Effector CD8-positive, alpha-beta T cell (primary cell): Measurements from ENCODE around the gene SOX6.
"Not testable (repeated sequence)": the region's sequence is repeated elsewhere in the genome, so short reads cannot be mapped to it uniquely, and the experiment has no call there.

Source experiments
- DNase-seq: peaks from one replicate; lab custom pipeline; 2025; lab: John Stamatoyannopoulos, UW
- total RNA-seq, 4 experiments: gene quantifications; one replicate each; lab custom pipeline; 2026; lab: John Stamatoyannopoulos, UW

The SOX6 gene
- total RNA-seq = 0 to 0.73 (median 0.55) reads per million in 4 experiments

DNA sequence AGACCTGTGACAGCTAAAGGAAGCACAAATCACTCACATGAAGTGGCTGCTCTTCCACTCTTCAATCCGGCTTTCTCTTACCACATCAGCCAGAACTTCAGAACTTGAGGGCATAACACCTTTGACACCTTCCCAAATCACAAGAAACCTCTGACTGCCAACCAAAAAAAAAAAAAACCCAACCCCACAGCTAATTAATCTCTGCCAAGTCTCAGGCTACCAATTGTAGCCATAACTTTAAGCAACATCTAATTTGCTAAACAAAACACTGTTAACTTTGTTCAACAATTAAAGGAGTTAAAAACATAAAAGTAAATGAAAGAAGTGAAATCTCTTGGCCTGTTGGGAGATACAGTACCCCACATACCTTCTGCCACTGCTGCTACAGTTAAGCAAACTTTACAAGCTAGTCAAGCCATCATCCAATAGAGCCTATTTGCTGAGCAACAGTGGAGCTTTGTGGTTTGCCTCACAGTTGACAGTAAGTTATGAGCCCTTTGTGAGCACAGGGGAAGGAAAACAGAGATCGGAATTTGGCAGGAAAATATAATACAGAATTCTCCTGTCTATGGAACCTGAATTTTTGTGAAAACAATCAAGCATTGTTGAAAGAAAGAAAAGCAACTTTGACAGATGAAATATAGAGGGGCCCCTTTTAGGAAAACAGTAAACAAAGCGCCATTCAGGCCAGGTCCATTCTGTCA is at the start of gene SOX6:
TSS of gene SOX6 (minus strand) at position 490 of the 704 bp plus-strand sequence. CDS start 15,298 bp downstream, outside the sequence.
- DNase-seq = no peak

DNA sequence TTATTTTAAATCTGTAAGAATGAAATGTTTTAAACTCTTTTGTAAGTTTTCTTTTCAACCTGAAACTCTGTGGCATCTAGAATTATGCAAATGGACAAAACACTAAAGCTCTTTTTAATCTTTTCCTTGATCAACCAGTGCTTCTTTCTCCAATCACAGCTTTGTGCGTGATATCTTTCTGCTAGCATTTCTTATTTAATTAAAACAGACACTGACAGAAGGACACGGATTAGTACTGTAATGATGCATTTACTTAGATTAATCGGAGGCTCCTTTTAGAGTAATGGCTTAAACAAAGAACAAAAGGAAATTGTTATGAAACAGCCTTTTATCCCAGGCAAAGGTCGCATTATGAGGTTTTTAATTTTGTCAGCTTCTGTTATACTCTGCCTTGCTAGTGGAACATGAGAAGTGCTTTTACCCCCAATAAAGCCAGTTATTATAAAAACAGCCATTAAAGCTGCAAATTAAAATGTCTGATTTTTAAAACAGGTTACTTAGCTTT is 48.5 kb upstream of the SOX6 start:
- DNase-seq = no peak

DNA sequence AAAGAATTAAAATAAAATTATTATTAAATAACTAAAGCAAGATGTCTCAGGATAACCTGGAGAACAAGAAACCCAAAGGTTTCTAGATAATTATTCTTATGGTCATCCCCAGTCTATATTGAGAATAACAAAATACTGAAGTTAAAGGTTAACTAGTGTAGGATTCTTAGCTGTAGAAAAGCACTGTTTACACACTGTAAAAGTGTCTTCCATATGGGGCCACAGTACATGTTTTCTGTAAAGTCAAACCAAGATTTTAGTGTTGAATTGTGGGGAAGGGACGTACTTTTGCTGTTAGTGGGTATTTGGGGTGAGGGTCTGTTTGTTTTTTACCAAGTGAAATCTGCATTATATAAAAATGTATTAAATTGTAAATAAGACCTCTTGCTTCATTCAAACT is 47.5 kb upstream of the SOX6 start:
- no peak for DNase-seq

DNA sequence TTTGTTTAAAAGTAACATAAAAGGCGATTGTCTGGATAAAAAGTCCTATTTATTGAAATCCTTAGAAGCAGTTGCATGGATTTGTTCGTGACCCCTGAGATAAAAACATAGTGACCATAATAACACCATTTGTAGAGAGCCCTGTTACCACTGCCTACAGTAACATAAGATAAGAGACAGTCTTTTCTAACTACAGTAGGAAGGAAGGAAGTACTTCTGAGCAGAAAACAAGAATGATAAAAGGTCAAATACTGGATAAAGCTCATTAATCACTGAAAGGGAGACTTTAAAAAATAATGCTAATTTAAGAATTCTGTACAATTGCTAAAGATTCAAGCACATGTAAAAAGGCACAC is 47.1 kb upstream of the SOX6 start:
- no peak for DNase-seq

- DNase-seq = no peak
Measured at GRCh38 chr11:16402654-16403447, 46.5 kb upstream of the SOX6 start.

DNA sequence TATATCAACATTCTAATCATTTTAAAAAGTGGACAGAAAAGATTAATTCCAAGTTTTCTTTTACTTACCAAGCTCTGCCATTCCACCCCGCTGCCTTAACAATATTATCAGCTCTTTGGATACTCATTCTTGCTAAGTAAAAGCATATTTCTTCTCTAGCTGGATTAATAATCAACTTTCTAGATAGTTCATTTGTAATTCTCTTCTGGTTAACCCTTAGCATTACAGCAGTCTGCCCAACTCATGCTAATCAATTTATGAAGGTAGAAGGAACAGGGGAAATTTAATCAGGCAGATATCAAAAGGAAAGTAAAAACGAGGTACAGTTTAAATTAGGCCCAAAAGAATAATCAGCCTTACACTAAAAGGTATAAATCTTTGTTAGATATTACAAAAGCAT is 41.0 kb upstream of the SOX6 start:
- no peak for DNase-seq

GRCh38 chr11:16395601-16396000 is 39.3 kb upstream of the SOX6 start:
- DNase-seq = no peak

DNA sequence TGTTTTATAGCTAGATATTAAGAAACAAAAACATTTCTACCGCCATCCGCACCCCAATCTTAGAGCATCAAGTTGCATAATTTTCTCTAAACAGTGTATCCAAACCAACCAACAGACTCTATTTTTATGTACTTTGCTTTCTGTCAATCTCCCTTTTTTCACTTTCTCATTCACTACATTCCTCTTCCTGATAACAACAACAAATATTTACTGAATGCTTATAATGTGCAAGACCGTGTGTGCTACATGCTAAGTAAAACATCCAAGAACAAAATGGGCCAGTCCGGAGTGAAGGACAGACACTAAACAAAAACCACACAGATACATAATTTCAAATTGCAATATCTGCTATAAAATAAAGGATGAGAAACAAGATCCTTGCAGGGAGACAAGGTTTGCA is 38.6 kb upstream of the SOX6 start:
- DNase-seq = no peak

DNA sequence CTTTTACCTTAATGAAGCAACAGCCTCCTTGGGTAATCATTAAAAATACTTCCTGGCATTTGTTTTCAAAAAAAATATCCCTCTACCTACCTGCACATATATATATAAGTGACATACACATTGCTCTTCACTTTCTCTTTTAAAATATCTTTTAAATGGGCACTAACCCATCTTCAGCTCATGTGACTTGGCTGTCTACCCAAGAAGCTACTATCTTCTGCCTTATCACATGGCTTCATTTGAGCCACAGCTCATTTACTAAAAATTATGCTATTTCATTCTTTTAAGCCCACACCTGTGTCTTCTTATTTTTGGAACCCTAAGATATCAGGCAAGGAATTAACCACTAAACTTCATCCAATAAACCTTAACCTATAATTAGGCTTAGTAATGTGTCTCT is 37.0 kb upstream of the SOX6 start:
- no peak for DNase-seq

- DNase-seq = no peak
Measured at GRCh38 chr11:16392616-16393015, 36.3 kb upstream of the SOX6 start.

DNA sequence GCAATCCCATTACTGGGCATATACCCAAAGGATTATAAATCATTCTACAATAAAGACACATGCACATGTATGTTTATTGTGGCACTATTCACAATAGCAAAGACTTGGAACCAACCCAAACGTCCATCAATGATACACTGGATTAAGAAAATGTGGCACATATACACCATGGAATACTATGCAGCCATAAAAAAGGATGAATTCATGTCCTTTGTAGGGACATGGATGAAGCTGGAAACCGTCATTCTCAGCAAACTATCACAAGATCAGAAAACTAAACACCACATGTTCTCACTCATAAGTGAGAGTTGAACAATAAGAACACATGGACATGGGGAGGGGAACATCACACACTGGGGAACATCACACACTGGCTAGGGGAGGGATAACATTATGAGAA is 34.5 kb upstream of the SOX6 start:
- not testable (repeated sequence) for DNase-seq

- DNase-seq = no peak
Measured at GRCh38 chr11:16385099-16385498, 28.8 kb upstream of the SOX6 start.

DNA sequence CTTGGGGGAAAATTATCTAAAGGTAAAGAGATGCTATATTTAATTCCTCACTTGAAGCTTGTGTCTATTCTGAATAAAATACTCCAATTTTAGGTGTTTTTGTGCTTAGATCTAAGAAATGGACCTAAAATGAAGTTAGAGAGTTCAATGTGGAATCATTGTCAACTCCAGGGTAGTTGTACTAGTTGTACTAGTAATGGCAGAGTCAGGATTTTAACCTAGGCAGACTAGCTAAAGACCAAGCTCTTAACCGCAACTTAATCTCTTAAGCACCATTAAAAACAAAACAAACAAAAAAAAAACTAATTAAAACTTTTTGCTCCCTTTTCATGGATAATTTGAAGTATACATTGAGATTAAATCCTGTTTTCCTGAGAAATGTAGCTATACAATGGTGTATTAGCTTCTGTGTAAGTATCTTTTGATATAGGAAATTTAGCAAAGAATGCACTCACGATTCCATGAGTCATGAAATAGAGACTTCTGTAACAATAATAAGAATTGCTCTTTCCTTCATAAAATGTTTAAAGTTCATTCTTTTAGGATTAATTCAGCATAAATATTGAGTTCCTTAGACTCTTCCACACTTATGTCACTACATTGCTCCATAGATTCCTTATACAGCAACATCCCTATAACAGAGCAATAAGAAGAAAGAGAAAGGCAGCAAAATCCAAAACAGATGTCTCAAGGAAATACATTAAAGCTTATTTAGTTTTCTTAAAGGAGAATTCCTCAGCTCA is 26.5 kb upstream of the SOX6 start:
- no peak for DNase-seq

GRCh38 chr11:16382186-16382585 is 25.8 kb upstream of the SOX6 start:
- no peak for DNase-seq

GRCh38 chr11:16380941-16381568 is 24.7 kb upstream of the SOX6 start:
- DNase-seq = no peak

GRCh38 chr11:16378906-16379305 is 22.6 kb upstream of the SOX6 start:
- no peak for DNase-seq

DNA sequence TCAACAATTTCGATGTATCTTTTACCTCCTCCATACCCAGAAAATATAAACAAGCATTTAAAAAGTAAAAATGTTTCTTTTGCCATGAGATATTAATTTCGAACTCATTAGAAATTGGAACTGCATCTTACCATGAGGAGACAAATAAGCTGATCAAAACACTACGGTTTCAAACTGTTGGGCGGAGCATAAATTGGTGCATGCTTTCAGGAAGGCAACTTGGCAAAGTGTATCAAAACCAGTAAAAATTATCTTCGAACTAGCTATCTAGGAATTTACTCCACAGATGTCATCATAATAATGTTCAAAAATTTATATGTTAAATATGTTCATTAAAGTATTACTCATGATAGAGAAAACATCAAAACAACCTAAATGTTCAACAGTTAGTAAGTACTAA is 21.4 kb upstream of the SOX6 start:
- DNase-seq = no peak

DNA sequence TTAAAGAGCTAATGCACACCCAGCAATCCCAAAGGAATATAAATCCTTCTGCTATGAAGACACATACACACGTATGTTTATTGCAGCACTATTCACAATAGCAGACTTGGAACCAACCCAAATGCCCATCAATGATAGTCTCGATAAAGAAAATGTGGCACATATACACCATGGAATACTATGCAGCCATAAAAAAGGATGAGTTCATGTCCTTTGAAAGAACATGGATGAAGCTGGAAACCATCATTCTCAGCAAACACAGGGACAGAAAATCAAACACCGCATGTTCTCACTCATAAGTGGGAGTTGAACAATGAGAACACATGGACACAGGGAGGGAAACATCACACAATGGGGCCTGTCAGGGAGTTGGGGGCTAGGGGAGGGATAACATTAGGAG is 19.3 kb upstream of the SOX6 start:
- DNase-seq = not testable (repeated sequence)

DNA sequence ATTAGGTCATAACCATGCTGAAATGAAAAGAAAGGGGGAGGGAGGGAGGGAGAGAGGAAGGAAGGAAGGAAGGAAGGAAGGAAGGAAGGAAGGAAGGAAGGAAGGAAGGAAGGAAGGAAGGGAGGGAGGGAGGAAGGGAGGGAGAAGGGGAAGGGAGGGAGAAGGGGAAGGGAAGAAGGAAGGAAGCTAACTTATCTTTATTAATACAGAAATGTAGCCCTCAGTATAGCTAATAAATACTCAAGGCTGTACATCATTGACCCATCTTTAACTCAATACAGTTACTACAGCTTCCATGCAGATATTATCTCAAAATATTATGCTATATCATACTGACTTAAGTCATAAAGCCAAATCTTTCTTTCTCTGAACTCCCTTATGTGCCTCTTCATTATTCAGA is 17.4 kb upstream of the SOX6 start:
- DNase-seq = no peak

- no peak for DNase-seq
Measured at GRCh38 chr11:16372355-16372754, 16.0 kb upstream of the SOX6 start.

DNA sequence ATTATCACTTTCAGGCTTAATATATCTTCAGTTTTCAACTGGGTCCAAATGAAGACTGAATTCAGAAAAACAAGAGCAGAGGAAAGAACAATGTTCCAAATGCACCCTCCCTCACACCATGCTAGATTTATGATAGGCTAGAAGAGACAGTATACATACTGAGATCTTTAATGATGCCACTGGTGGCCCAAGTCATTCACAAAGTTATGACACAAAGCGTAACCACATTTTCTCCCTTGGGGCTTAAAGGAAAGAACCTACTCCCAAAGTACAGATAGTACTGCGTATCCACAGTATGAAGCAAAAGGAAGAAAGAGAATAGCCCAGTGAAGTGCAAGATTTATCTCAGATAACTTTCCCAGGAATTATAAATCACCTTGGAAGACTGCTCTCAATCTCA is 10.9 kb upstream of the SOX6 start:
- DNase-seq = no peak

GRCh38 chr11:16365581-16366228 is 9.4 kb upstream of the SOX6 start:
- DNase-seq = no peak
